Measurements from ENCODE around the gene SYT11. TPM values are rescaled to one million over a fixed set of nuclear protein-coding genes. Genes with fewer than 3 reads are reported as not detected.

The SYT11 gene
- total and polyA plus RNA-seq, 9 of the 15 experiments (the other 6 are each of a cell fraction or from before 2014, with no cell fraction given), result 0.05 to 0.18 (median 0.11) TPM

GRCh38 chr1:155911156-155912055 lies 52.0 kb downstream of the SYT11 start, which contains the start of gene RIT1 (continued):
- no peak for TF ChIP-seq ZNF407 (IDR thresholded peaks at IDR 0.05; ENCODE audit: low read depth)
- TF ChIP-seq CBX5 (IDR thresholded peaks at IDR 0.05; ENCODE audit: borderline replicate concordance, low read depth), result no peak
- TF ChIP-seq HDAC6 (IDR thresholded peaks at IDR 0.05; ENCODE audit: low read depth, low read length), result peak; percentile 79; the same call in 1 of the 2 replicates
- TF ChIP-seq ILF3 (IDR thresholded peaks at IDR 0.05; ENCODE audit: borderline replicate concordance), result peak; percentile 17; the same call in 1 of the 2 replicates
- TF ChIP-seq ZNF561 (CRISPR knock-in tag; conservative IDR thresholded peaks at IDR 0.05), result no peak
- TF ChIP-seq SIN3B (IDR thresholded peaks at IDR 0.05; ENCODE audit: low read depth), result no peak
- TF ChIP-seq JUND (IDR thresholded peaks at IDR 0.05; ENCODE audit: borderline replicate concordance, low read depth, low read length), result 0 out of 2 replicates have a peak, but pooled peaks have one; percentile 33
- no peak; the same call in 2 of the 3 replicates for TF ChIP-seq JUND (tag; IDR thresholded peaks at IDR 0.05; ENCODE audit: borderline replicate concordance, low read depth, low read length)
- TF ChIP-seq ZNF184 (CRISPR knock-in tag; IDR thresholded peaks at IDR 0.05), result no peak
- TF ChIP-seq MECOM (CRISPR knock-in tag; IDR thresholded peaks at IDR 0.05), result no peak
- TF ChIP-seq NFATC3 (IDR thresholded peaks at IDR 0.05), result no peak
- TF ChIP-seq NR0B1 (IDR thresholded peaks at IDR 0.05; ENCODE audit: partially characterized antibody), result no peak
- TF ChIP-seq ZNF431 (CRISPR knock-in tag; IDR thresholded peaks at IDR 0.05), result no peak
- TF ChIP-seq, protein P1, sequence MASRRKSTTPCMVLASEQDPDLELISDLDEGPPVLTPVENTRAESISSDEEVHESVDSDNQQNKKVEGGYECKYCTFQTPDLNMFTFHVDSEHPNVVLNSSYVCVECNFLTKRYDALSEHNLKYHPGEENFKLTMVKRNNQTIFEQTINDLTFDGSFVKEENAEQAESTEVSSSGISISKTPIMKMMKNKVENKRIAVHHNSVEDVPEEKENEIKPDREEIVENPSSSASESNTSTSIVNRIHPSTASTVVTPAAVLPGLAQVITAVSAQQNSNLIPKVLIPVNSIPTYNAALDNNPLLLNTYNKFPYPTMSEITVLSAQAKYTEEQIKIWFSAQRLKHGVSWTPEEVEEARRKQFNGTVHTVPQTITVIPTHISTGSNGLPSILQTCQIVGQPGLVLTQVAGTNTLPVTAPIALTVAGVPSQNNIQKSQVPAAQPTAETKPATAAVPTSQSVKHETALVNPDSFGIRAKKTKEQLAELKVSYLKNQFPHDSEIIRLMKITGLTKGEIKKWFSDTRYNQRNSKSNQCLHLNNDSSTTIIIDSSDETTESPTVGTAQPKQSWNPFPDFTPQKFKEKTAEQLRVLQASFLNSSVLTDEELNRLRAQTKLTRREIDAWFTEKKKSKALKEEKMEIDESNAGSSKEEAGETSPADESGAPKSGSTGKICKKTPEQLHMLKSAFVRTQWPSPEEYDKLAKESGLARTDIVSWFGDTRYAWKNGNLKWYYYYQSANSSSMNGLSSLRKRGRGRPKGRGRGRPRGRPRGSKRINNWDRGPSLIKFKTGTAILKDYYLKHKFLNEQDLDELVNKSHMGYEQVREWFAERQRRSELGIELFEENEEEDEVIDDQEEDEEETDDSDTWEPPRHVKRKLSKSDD (conservative IDR thresholded peaks at IDR 0.05; ENCODE audit: low read length), result no peak
- no peak for TF ChIP-seq FOXJ3 (CRISPR knock-in tag; IDR thresholded peaks at IDR 0.05)
- no peak for TF ChIP-seq IRF2 (CRISPR knock-in tag; IDR thresholded peaks at IDR 0.05)
